T-cell (primary cell): ENCODE data around the gene DSC1. TPM values are rescaled to one million over a fixed set of nuclear protein-coding genes. Genes with fewer than 3 reads are reported as not detected.

Experiments used
- ATAC-seq, 4 experiments: fragments of 200-7000 bp in 3 of 4; fragments of 150-1000 bp in 1 of 4; cut with Tn5 transposase; replicated peaks in 1 of 4; 1 replicate in 3 of 4; 2 replicates in 1 of 4; pipeline ENCODE4 v1.10.0; 2021; ENCODE audit warnings: moderate library complexity in 3 of 4, mild to moderate bottlenecking in 2 of 4, moderate number of reproducible peaks in 1 of 4
- CTCF ChIA-PET, 2 donors: fragments of 300-600 bp; sonication (Branson Sonifier 250); formaldehyde crosslinking; loops; one replicate each; lab custom pipeline; 2022; ENCODE audit warnings: antibody characterized with exemption in 2 of 2; lab: Charles Lee
- POLR2A ChIA-PET, 2 donors: fragments of 300-600 bp; sonication (Branson Sonifier 250); formaldehyde crosslinking; loops; one replicate each; lab custom pipeline; 2022; ENCODE audit warnings: antibody characterized with exemption in 2 of 2; lab: Charles Lee
- DNase-seq, 35 experiments: peaks; one replicate each; pipeline versions ENCODE4 v3.0.0 to v3.0.0-alpha.2; 2013 to 2023
- H3K27ac ChIP-seq: one replicate; pipeline ENCODE4 v1.5.1; 2013; ENCODE audit warnings: low read length
- H3K27me3 ChIP-seq, 2 experiments: replicated peaks in 1 of 2; 1 replicate in 1 of 2; 2 replicates in 1 of 2; pipeline versions ENCODE4 v1.6.1 to v1.7.0; 2013; ENCODE audit warnings: low read length in 1 of 2, mixed read lengths in 1 of 2; ENCODE audit not compliant: control insufficient read depth in 2 of 2, insufficient read depth in 2 of 2; ENCODE audit errors: extremely low read depth in 1 of 2
- H3K36me3 ChIP-seq, 2 donors: 1 replicate in 1 of 2; 2 replicates in 1 of 2; pipeline versions ENCODE4 v1.6.1 to v1.7.0; 2013; ENCODE audit warnings: low read length in 1 of 2; ENCODE audit not compliant: control insufficient read depth in 2 of 2, insufficient read depth in 1 of 2; ENCODE audit errors: extremely low read depth in 1 of 2
- H3K4me1 ChIP-seq, 2 experiments: 1 replicate in 1 of 2; 2 replicates in 1 of 2; pipeline versions ENCODE4 v1.6.1 to v1.7.0; 2013; ENCODE audit warnings: low read length in 2 of 2, mixed read lengths in 1 of 2; ENCODE audit not compliant: insufficient read depth in 2 of 2, control insufficient read depth in 1 of 2; ENCODE audit errors: extremely low read depth in 1 of 2
- H3K4me3 ChIP-seq, 2 donors: 1 replicate in 1 of 2; 2 replicates in 1 of 2; pipeline versions ENCODE4 v1.5.1 to v1.7.0; 2013; ENCODE audit warnings: mild to moderate bottlenecking in 2 of 2, low read length in 1 of 2, moderate library complexity in 1 of 2; ENCODE audit not compliant: control insufficient read depth in 1 of 2; ENCODE audit errors: extremely low read depth in 1 of 2
- H3K9me3 ChIP-seq: 2 replicates; pipeline ENCODE4 v1.7.0; 2013
- H3K27ac Mint-ChIP-seq, 2 donors: one replicate each; pipeline ENCODE4 v1.8.0; 2020 to 2021; ENCODE audit warnings: mild to moderate bottlenecking in 2 of 2, mixed read lengths in 2 of 2
- H3K27me3 Mint-ChIP-seq, 2 donors: one replicate each; pipeline ENCODE4 v1.8.0; 2021 to 2022; ENCODE audit warnings: mixed read lengths in 2 of 2
- H3K36me3 Mint-ChIP-seq: one replicate; pipeline ENCODE4 v1.8.0; 2021; ENCODE audit warnings: mixed read lengths
- H3K4me1 Mint-ChIP-seq, 3 donors: one replicate each; pipeline ENCODE4 v1.8.0; 2020 to 2022; ENCODE audit warnings: mixed read lengths in 3 of 3, mild to moderate bottlenecking in 1 of 3
- H3K4me3 Mint-ChIP-seq, 3 donors: one replicate each; pipeline ENCODE4 v1.8.0; 2020 to 2022; ENCODE audit warnings: mild to moderate bottlenecking in 3 of 3, mixed read lengths in 3 of 3, moderate library complexity in 3 of 3
- H3K9me3 Mint-ChIP-seq, 3 donors: one replicate each; pipeline ENCODE4 v1.8.0; 2020 to 2022; ENCODE audit warnings: mixed read lengths in 3 of 3
- WGBS: methylation state at CpG from one replicate; pipeline ENCODE4 v1.1.5; 2013; ENCODE audit warnings: missing lambda C conversion rate; ENCODE audit not compliant: insufficient coverage; 5-methylcytosine and 5-hydroxymethylcytosine counted together
- total RNA-seq, 35 experiments: library from RNA in 6 of 35; stranded (reverse) in 6 of 35; fragments of 120-200 nt in 1 of 35; gene quantifications; one replicate each; pipeline versions ENCODE4 v1.2.1 to v1.2.4 and lab custom pipeline; 2013 to 2026

The DSC1 gene
- total RNA-seq, 5 donors from 2014 or later (not counting 1 experiment from before 2014, with no cell fraction given) = 1.5 to 5.9 (median 2.2) TPM

GRCh38 chr18:31099450-31100230, 63.0 kb downstream of the DSC1 start:
- Histone ChIP-seq H3K36me3 (no peaks in the 10 kb centered on the region), H3K27ac (no peak overlapping the region), H3K27me3 (peaks cover 13 to 17% of the 10 kb centered on the region in 2 experiments), H3K9me3 (no peaks in the 10 kb centered on the region), H3K4me1 (peaks cover 0 to 2% of the 10 kb centered on the region in 2 experiments), H3K4me3 (no peak overlapping the region)
- Mint-ChIP-seq H3K27me3 (peaks cover 28 to 32% of the 10 kb centered on the region in 2 donors), H3K4me1 (no peaks in the 10 kb centered on the region), H3K4me3 (no peak overlapping the region), H3K9me3 (peaks cover 0 to 14% (median 9%) of the 10 kb centered on the region in 3 donors), H3K27ac (no peak overlapping the region), H3K36me3 (no peaks in the 10 kb centered on the region)
- DNase-seq (no peak), ATAC-seq (no peak)
- POLR2A ChIA-PET = no interaction called here
- 96% methylated on average over 7 of the region's 10 CpGs for WGBS
- CTCF ChIA-PET = no interaction called here

GRCh38 chr18:31098878-31099277, 63.8 kb downstream of the DSC1 start:
- Histone ChIP-seq H3K27ac (no peak overlapping the region), H3K4me1 (peaks cover 0 to 2% of the 10 kb centered on the region in 2 experiments), H3K4me3 (no peak overlapping the region), H3K36me3 (no peaks in the 10 kb centered on the region), H3K9me3 (no peaks in the 10 kb centered on the region), H3K27me3 (peaks cover 13 to 17% of the 10 kb centered on the region in 2 experiments)
- CTCF ChIA-PET = no interaction called here
- Mint-ChIP-seq H3K27me3 (peaks cover 28 to 32% of the 10 kb centered on the region in 2 donors), H3K4me3 (no peak overlapping the region), H3K27ac (no peak overlapping the region), H3K36me3 (no peaks in the 10 kb centered on the region), H3K4me1 (no peaks in the 10 kb centered on the region), H3K9me3 (peaks cover 0 to 14% (median 10%) of the 10 kb centered on the region in 3 donors)
- DNase-seq (no peak), ATAC-seq (no peak)
- POLR2A ChIA-PET = no interaction called here

DNA sequence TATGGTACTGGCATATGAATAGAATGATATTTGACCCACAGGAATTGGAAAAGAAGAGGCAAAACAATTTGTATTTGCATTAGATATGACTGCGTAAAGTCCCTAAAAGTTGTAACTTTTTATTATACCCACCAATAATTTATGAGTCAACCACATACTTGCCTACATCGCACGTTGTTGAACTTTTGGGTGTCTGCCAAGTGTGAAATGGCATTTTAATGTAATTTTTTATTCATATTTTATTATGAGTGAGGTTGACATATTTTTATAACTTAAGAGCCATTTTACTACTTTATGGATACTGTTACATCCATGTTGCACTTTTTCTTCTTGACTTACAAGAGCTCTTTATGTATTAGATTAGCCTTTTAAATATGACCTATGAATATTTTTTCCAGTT, 65.0 kb downstream of the DSC1 start:
- Mint-ChIP-seq H3K4me3 (no peak overlapping the region), H3K27ac (no peak overlapping the region), H3K4me1 (no peaks in the 10 kb centered on the region), H3K36me3 (no peaks in the 10 kb centered on the region), H3K27me3 (peaks cover 24 to 26% of the 10 kb centered on the region in 2 donors), H3K9me3 (peaks cover 0 to 14% (median 11%) of the 10 kb centered on the region in 3 donors)
- peaks cover 6 to 17% of the 10 kb centered on the region in 2 experiments for H3K27me3 ChIP-seq
- no peak for ATAC-seq
- CTCF ChIA-PET = no interaction called here
- WGBS = no CpG with 5 or more reads among the region's 3 CpGs
- no peak for DNase-seq
- H3K9me3 ChIP-seq = no peaks in the 10 kb centered on the region
- peaks cover 0 to 2% of the 10 kb centered on the region in 2 experiments for H3K4me1 ChIP-seq
- H3K4me3 ChIP-seq = no peak overlapping the region
- H3K27ac ChIP-seq = no peak overlapping the region
- H3K36me3 ChIP-seq = no peaks in the 10 kb centered on the region
- POLR2A ChIA-PET = no interaction called here

DNA sequence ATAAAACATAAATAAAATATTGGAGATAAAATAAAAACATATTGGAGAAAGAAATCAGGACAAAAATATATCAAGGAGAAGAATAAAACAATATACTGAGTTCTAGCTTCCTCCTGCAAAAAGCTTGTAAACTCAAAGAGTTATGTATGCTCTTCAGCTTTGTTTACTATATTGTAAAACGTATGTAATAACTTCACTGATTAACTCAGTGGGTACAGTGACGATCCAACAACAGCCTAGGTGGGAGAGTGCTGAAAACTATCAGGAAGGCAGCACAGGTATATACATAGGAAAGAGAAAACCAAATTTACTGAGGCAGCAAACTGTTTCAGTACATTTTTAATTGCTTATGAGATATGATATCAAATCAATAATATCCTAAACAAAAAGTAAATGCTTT, 68.8 kb downstream of the DSC1 start:
- H3K4me3 ChIP-seq = no peak overlapping the region
- DNase-seq (no peak), ATAC-seq (no peak)
- H3K4me1 ChIP-seq = no peaks in the 10 kb centered on the region
- H3K36me3 Mint-ChIP-seq = no peaks in the 10 kb centered on the region
- no peak overlapping the region for H3K27ac Mint-ChIP-seq
- no peak overlapping the region for H3K4me3 Mint-ChIP-seq
- H3K4me1 Mint-ChIP-seq = no peaks in the 10 kb centered on the region
- H3K27me3 Mint-ChIP-seq = peaks cover 0 to 3% of the 10 kb centered on the region in 2 donors
- H3K27me3 ChIP-seq = no peaks in the 10 kb centered on the region
- no CpG with 5 or more reads among the region's 2 CpGs for WGBS
- ChIA-PET CTCF (no interaction called here), POLR2A (no interaction called here)
- no peak overlapping the region for H3K27ac ChIP-seq
- peaks cover 9 to 17% (median 11%) of the 10 kb centered on the region in 3 donors for H3K9me3 Mint-ChIP-seq
- H3K36me3 ChIP-seq = no peaks in the 10 kb centered on the region
- H3K9me3 ChIP-seq = no peaks in the 10 kb centered on the region

- ATAC-seq (no peak), DNase-seq (no peak)
- no peaks in the 10 kb centered on the region for H3K9me3 ChIP-seq
- H3K36me3 Mint-ChIP-seq = no peaks in the 10 kb centered on the region
- no peak overlapping the region for H3K4me3 Mint-ChIP-seq
- no peaks in the 10 kb centered on the region for H3K36me3 ChIP-seq
- no peaks in the 10 kb centered on the region for H3K4me1 Mint-ChIP-seq
- H3K4me3 ChIP-seq = no peak overlapping the region
- WGBS = no CpG with 5 or more reads among the region's 3 CpGs
- no peaks in the 10 kb centered on the region for H3K4me1 ChIP-seq
- no peaks in the 10 kb centered on the region for H3K27me3 Mint-ChIP-seq
- H3K9me3 Mint-ChIP-seq = peaks cover 9 to 15% (median 11%) of the 10 kb centered on the region in 3 donors
- no peak overlapping the region for H3K27ac ChIP-seq
- ChIA-PET CTCF (no interaction called here), POLR2A (interaction anchor here in 1 of 2 donors (0.6 kb wide), 1 partner anchor 12 kb away, joined by 3 read pairs; no protein-coding TSS in a partner anchor)
- no peaks in the 10 kb centered on the region for H3K27me3 ChIP-seq
- no peak overlapping the region for H3K27ac Mint-ChIP-seq
Observed at GRCh38 chr18:31093294-31093693, 69.4 kb downstream of the DSC1 start.

GRCh38 chr18:31091350-31091749, 71.3 kb downstream of the DSC1 start:
- WGBS = no CpG with 5 or more reads among the region's 1 CpG
- no peaks in the 10 kb centered on the region for H3K27me3 Mint-ChIP-seq
- H3K4me1 ChIP-seq = no peaks in the 10 kb centered on the region
- H3K4me3 Mint-ChIP-seq = no peak overlapping the region
- H3K36me3 Mint-ChIP-seq = no peaks in the 10 kb centered on the region
- no peak for DNase-seq
- H3K4me3 ChIP-seq = no peak overlapping the region
- no peak overlapping the region for H3K27ac Mint-ChIP-seq
- H3K27ac ChIP-seq = no peak overlapping the region
- H3K4me1 Mint-ChIP-seq = no peaks in the 10 kb centered on the region
- peaks cover 9 to 16% (median 11%) of the 10 kb centered on the region in 3 donors for H3K9me3 Mint-ChIP-seq
- no peaks in the 10 kb centered on the region for H3K9me3 ChIP-seq
- ChIA-PET CTCF (no interaction called here), POLR2A (no interaction called here)
- H3K27me3 ChIP-seq = no peaks in the 10 kb centered on the region
- no peak for ATAC-seq
- H3K36me3 ChIP-seq = no peaks in the 10 kb centered on the region
